PFSK-1 (cell line): ENCODE results near the gene AAMDC.

Experiments used
- FOXP2 ChIP-seq: optimal IDR thresholded peaks from 2 replicates; pipeline ENCODE3; 2011; ENCODE audit warnings: borderline replicate concordance, control low read depth, inconsistent platforms; ENCODE audit not compliant: insufficient read depth; ENCODE audit errors: extremely low read length, extremely low read depth
- POLR2AphosphoS5 ChIP-seq: IDR thresholded peaks from 2 replicates; pipeline ENCODE4 v1.6.1; 2012; ENCODE audit warnings: low read depth, mild to moderate bottlenecking, control low read depth, low read length, moderate library complexity
- REST ChIP-seq, 2 experiments: IDR thresholded peaks; 2 replicates each; pipeline versions ENCODE4 v1.6.1 to v1.8.0; 2011 to 2012; ENCODE audit warnings: low read depth in 2 of 2, low read length in 2 of 2, control low read depth in 1 of 2, inconsistent platforms in 1 of 2, mild to moderate bottlenecking in 1 of 2, moderate library complexity in 1 of 2; ENCODE audit not compliant: insufficient read depth in 1 of 2
- SIN3A ChIP-seq: IDR thresholded peaks from 2 replicates; pipeline ENCODE4 v1.6.1; 2012; ENCODE audit warnings: mild to moderate bottlenecking, low read length, moderate library complexity, borderline replicate concordance; ENCODE audit not compliant: insufficient read depth
- TAF1 ChIP-seq: IDR thresholded peaks from 2 replicates; pipeline ENCODE4 v1.6.1; 2012; ENCODE audit warnings: low read length, control low read depth, borderline replicate concordance; ENCODE audit not compliant: insufficient read depth

GRCh38 chr11:77823775-77824174, 2.8 kb downstream of the AAMDC start:
- no peak for TF ChIP-seq POLR2AphosphoS5
- TF ChIP-seq REST (IDR thresholded peaks at IDR 0.05; ENCODE audit: insufficient read depth in 1 of 2, low read depth in 2 of 2, low read length in 2 of 2), result no peak
- no peak for TF ChIP-seq TAF1
- TF ChIP-seq FOXP2, result no peak
- no peak for TF ChIP-seq SIN3A
